Mesothelial cell of epicardium (in vitro differentiated cells): ENCODE measurements around the gene TTLL3. TPM values are rescaled to one million over a fixed set of nuclear protein-coding genes. Genes with fewer than 3 reads are reported as not detected.

Source experiments
- DNase-seq, 2 experiments: peaks; one replicate each; pipeline ENCODE4 v3.0.0; 2021; ENCODE audit warnings: low spot score in 2 of 2; ENCODE audit not compliant: unreplicated experiment in 2 of 2
- H3K27ac Mint-ChIP-seq: 2 replicates; pipeline ENCODE4 v1.8.0; 2021; ENCODE audit warnings: mixed read lengths
- H3K27me3 Mint-ChIP-seq: 2 replicates; pipeline ENCODE4 v1.8.0; 2021; ENCODE audit warnings: low read depth, mixed read lengths
- H3K36me3 Mint-ChIP-seq: 2 replicates; pipeline ENCODE4 v1.8.0; 2021; ENCODE audit warnings: mixed read lengths
- H3K4me1 Mint-ChIP-seq: 2 replicates; pipeline ENCODE4 v1.8.0; 2021; ENCODE audit warnings: mixed read lengths
- H3K4me3 Mint-ChIP-seq: 2 replicates; pipeline ENCODE4 v1.8.0; 2021; ENCODE audit warnings: mild to moderate bottlenecking, moderate library complexity, mixed read lengths
- H3K9me3 Mint-ChIP-seq: 2 replicates; pipeline ENCODE4 v1.8.0; 2021; ENCODE audit warnings: mixed read lengths
- CTCF ChIP-seq: fragments of 200-600 bp; sonication (generic); IDR thresholded peaks from one replicate; pipeline ENCODE4 v1.5.0; 2021; ENCODE audit warnings: antibody characterized with exemption; ENCODE audit not compliant: unreplicated experiment
- total RNA-seq: library from RNA; stranded (reverse); gene quantifications from 3 replicates; pipeline ENCODE4 v1.2.1, GENCODE V29; 2021

The TTLL3 gene
- total RNA-seq, 1 donor from 2014 or later = 119 TPM

- DNase-seq = no peak
- Mint-ChIP-seq H3K27me3 (no peaks in the 10 kb centered on the region), H3K4me3 (no peak overlapping the region), H3K27ac (no peak overlapping the region), H3K4me1 (no peaks in the 10 kb centered on the region), H3K9me3 (no peaks in the 10 kb centered on the region), H3K36me3 (peaks cover 44% of the 10 kb centered on the region)
- TF ChIP-seq CTCF = no peak
Observed at GRCh38 chr3:9784965-9785364, 25.1 kb upstream of the TTLL3 start.

GRCh38 chr3:9785602-9786001 lies 24.5 kb upstream of the TTLL3 start:
- no peaks in the 10 kb centered on the region for H3K4me1 Mint-ChIP-seq
- H3K9me3 Mint-ChIP-seq = no peaks in the 10 kb centered on the region
- H3K27me3 Mint-ChIP-seq = no peaks in the 10 kb centered on the region
- no peak for DNase-seq
- H3K27ac Mint-ChIP-seq = no peak overlapping the region
- no peak for TF ChIP-seq CTCF
- H3K36me3 Mint-ChIP-seq = peaks cover 46% of the 10 kb centered on the region
- H3K4me3 Mint-ChIP-seq = no peak overlapping the region

GRCh38 chr3:9786209-9786739 lies 23.8 kb upstream of the TTLL3 start:
- H3K36me3 Mint-ChIP-seq = peaks cover 44% of the 10 kb centered on the region
- no peak overlapping the region for H3K4me3 Mint-ChIP-seq
- H3K27me3 Mint-ChIP-seq = no peaks in the 10 kb centered on the region
- TF ChIP-seq CTCF = no peak
- no peak overlapping the region for H3K27ac Mint-ChIP-seq
- no peaks in the 10 kb centered on the region for H3K9me3 Mint-ChIP-seq
- peaks cover 5% of the 10 kb centered on the region for H3K4me1 Mint-ChIP-seq
- DNase-seq = no peak

GRCh38 chr3:9786825-9787669 lies 23.0 kb upstream of the TTLL3 start:
- peaks cover 9% of the 10 kb centered on the region for H3K4me1 Mint-ChIP-seq
- no peak overlapping the region for H3K4me3 Mint-ChIP-seq
- no peak for DNase-seq
- H3K27me3 Mint-ChIP-seq = no peaks in the 10 kb centered on the region
- TF ChIP-seq CTCF = peak; percentile 32
- peaks cover 41% of the 10 kb centered on the region for H3K36me3 Mint-ChIP-seq
- no peak overlapping the region for H3K27ac Mint-ChIP-seq
- no peaks in the 10 kb centered on the region for H3K9me3 Mint-ChIP-seq

- H3K36me3 Mint-ChIP-seq = peaks cover 36% of the 10 kb centered on the region
- H3K9me3 Mint-ChIP-seq = no peaks in the 10 kb centered on the region
- no peaks in the 10 kb centered on the region for H3K27me3 Mint-ChIP-seq
- DNase-seq = no peak
- no peak for TF ChIP-seq CTCF
- H3K4me3 Mint-ChIP-seq = no peak overlapping the region
- H3K27ac Mint-ChIP-seq = no peak overlapping the region
- peaks cover 10% of the 10 kb centered on the region for H3K4me1 Mint-ChIP-seq
Observed at GRCh38 chr3:9787714-9788113, 22.3 kb upstream of the TTLL3 start.
